ENCODE measurements around the gene PLCL2. TPM values are rescaled to one million over a fixed set of nuclear protein-coding genes. Genes with fewer than 3 reads are reported as not detected.

PLCL2 gene
- polyA plus RNA-seq, 2 of the 4 experiments (the other 2 are of a cell fraction): 2.1 to 3.0 TPM

- ChIA-PET POLR2A (no interaction called here), CTCF (interaction anchor here (1.7 to 3.3 kb wide), 3 partner anchors 9 to 429 kb away, joined by 4 to 17 read pairs (median 8); no protein-coding TSS in a partner anchor)
- Histone ChIP-seq H3K4me2 (no peak overlapping the region), H3K27ac (no peak overlapping the region), H3K4me1 (no peaks in the 10 kb centered on the region), H3K4me3 (no peak overlapping the region), H3K9me3 (no peaks in the 10 kb centered on the region)
- TF ChIP-seq HMGXB4 (CRISPR knock-in tag; IDR thresholded peaks at IDR 0.05; ENCODE audit: borderline replicate concordance) (no peak), KDM5A (IDR thresholded peaks at IDR 0.05) (no peak)
- FAIRE-seq (no peak), ATAC-seq (no peak), DNase-seq (ENCODE audit: low read depth in 1 of 2, low spot score in 1 of 2) (no peak)
- WGBS (ENCODE audit: missing lambda C conversion rate): 78% methylated on average over 4 of the region's 4 CpGs
Measured at GRCh38 chr3:17030956-17031652, 146.3 kb downstream of the PLCL2 start.

GRCh38 chr3:17032407-17033034 lies 147.8 kb downstream of the PLCL2 start:
- Histone ChIP-seq H3K4me3 (no peak overlapping the region), H3K4me2 (no peak overlapping the region), H3K27ac (no peak overlapping the region), H3K4me1 (no peaks in the 10 kb centered on the region), H3K9me3 (no peaks in the 10 kb centered on the region)
- WGBS (ENCODE audit: missing lambda C conversion rate): 35% methylated on average over 3 of the region's 3 CpGs
- ATAC-seq: peak; percentile 84 to 95; a peak in 5 of 6 replicates
- POLR2A ChIA-PET: no interaction called here
- DNase-seq (ENCODE audit: low read depth in 1 of 2, low spot score in 1 of 2): peak; percentile 45 to 53
- FAIRE-seq: peak; percentile 43
- CTCF ChIA-PET: interaction anchor here (0.6 to 3.3 kb wide), 9 partner anchors 11 to 431 kb away, joined by 3 to 17 read pairs (median 3); no protein-coding TSS in a partner anchor
- TF ChIP-seq ZC3H11A (IDR thresholded peaks at IDR 0.05) (no peak), MAFK (IDR thresholded peaks at IDR 0.05; ENCODE audit: partially characterized antibody) (no peak), ZFP36 (IDR thresholded peaks at IDR 0.05; ENCODE audit: borderline replicate concordance, partially characterized antibody) (no peak), E2F6 (IDR thresholded peaks at IDR 0.05; ENCODE audit: borderline replicate concordance, low read depth) (no peak), SMC3 (IDR thresholded peaks at IDR 0.05) (peak; percentile 86), REST (IDR thresholded peaks at IDR 0.05) (no peak), NFE2L2 (conservative IDR thresholded peaks at IDR 0.05; ENCODE audit: low read length) (no peak), NPAS2 (CRISPR knock-in tag; IDR thresholded peaks at IDR 0.05; ENCODE audit: borderline replicate concordance) (no peak), RFX5 (IDR thresholded peaks at IDR 0.05) (no peak), HES2 (IDR thresholded peaks at IDR 0.05) (no peak), RCOR1 (IDR thresholded peaks at IDR 0.05; ENCODE audit: low read depth, low read length) (no peak), FOSL2 (IDR thresholded peaks at IDR 0.05) (no peak), FOSL2 (CRISPR knock-in tag; IDR thresholded peaks at IDR 0.05) (no peak), ESRRA (IDR thresholded peaks at IDR 0.05; ENCODE audit: borderline replicate concordance, low read length) (no peak), CEBPB (IDR thresholded peaks at IDR 0.05) (no peak), RAD21 (conservative IDR thresholded peaks at IDR 0.05 in 1 of 2, IDR thresholded peaks at IDR 0.05 in 1 of 2) (peak; percentile 82 to 86), HMGXB4 (CRISPR knock-in tag; IDR thresholded peaks at IDR 0.05; ENCODE audit: borderline replicate concordance) (no peak), POLR2A (IDR thresholded peaks at IDR 0.05; ENCODE audit: low read length) (no peak), PBX3 (IDR thresholded peaks at IDR 0.05) (no peak), HEYL (CRISPR knock-in tag; IDR thresholded peaks at IDR 0.05) (no peak), ZSCAN20 (CRISPR knock-in tag; IDR thresholded peaks at IDR 0.05) (no peak), CTCF (IDR thresholded peaks at IDR 0.05) (peak; percentile 71), TFCP2L1 (CRISPR knock-in tag; IDR thresholded peaks at IDR 0.05) (no peak)
